HK-2 (cell line): Measurements from ENCODE around the gene INCA1.

Source experiments
- DNase-seq: peaks from one replicate; pipeline ENCODE4 v3.0.0-alpha.2; 2018; ENCODE audit not compliant: unreplicated experiment

The INCA1 gene

GRCh38 chr17:4971826-4972225 is 25.5 kb downstream of the INCA1 start:
- DNase-seq, result no peak

- DNase-seq, result no peak
Observed at GRCh38 chr17:4970273-4970672, 27.0 kb downstream of the INCA1 start.

GRCh38 chr17:4969551-4970173 is 27.7 kb downstream of the INCA1 start:
- peak; percentile 48 for DNase-seq

GRCh38 chr17:4969047-4969550 is 28.2 kb downstream of the INCA1 start:
- DNase-seq, result peak; percentile 83

GRCh38 chr17:4968486-4969046 is 28.8 kb downstream of the INCA1 start:
- DNase-seq, result peak; percentile 74

- DNase-seq, result peak; percentile 96
Observed at GRCh38 chr17:4967539-4968485, 29.5 kb downstream of the INCA1 start, which contains the start of gene SPAG7. Gene SPAG7, minus strand, starts transcription at chr17:4967817. Its CDS starts 13 bp downstream, at chr17:4967804.

GRCh38 chr17:4966844-4967538 is 30.3 kb downstream of the INCA1 start:
- DNase-seq, result peak; percentile 99

GRCh38 chr17:4965311-4965986 is 31.9 kb downstream of the INCA1 start:
- no peak for DNase-seq

GRCh38 chr17:4960279-4960922 is 36.9 kb downstream of the INCA1 start:
- no peak for DNase-seq

GRCh38 chr17:4959261-4959965 is 37.9 kb downstream of the INCA1 start:
- no peak for DNase-seq

GRCh38 chr17:4958102-4958501 is 39.2 kb downstream of the INCA1 start:
- no peak for DNase-seq

GRCh38 chr17:4956493-4957061 is 40.7 kb downstream of the INCA1 start:
- no peak for DNase-seq

GRCh38 chr17:4955091-4955490 is 42.2 kb downstream of the INCA1 start:
- no peak for DNase-seq

GRCh38 chr17:4953451-4953961 is 43.8 kb downstream of the INCA1 start:
- peak; percentile 80 for DNase-seq

GRCh38 chr17:4951486-4951885 is 45.8 kb downstream of the INCA1 start:
- no peak for DNase-seq

GRCh38 chr17:4950746-4951204 is 46.5 kb downstream of the INCA1 start, which contains the start of gene ENO3:
Gene ENO3, plus strand, starts transcription at chr17:4951119. Its CDS starts 711 bp downstream, at chr17:4951830.
- peak; percentile 50 for DNase-seq

- DNase-seq, result no peak
Observed at GRCh38 chr17:4950075-4950745, 47.1 kb downstream of the INCA1 start.

- DNase-seq, result peak; percentile 89
Observed at GRCh38 chr17:4949321-4950074, 47.8 kb downstream of the INCA1 start.
